ENCODE data around the gene CNTNAP2.
A peak's percentile ranks its signal among the peaks of the same experiment; 100 is the strongest.
"Not testable (repeated sequence)": the region's sequence is repeated elsewhere in the genome, so short reads cannot be mapped to it uniquely, and the experiment has no call there.

The CNTNAP2 gene

GRCh38 chr7:148255333-148255732 lies 2138.7 kb downstream of the CNTNAP2 start:
- no peak for DNase-seq

GRCh38 chr7:148256433-148256832 lies 2139.8 kb downstream of the CNTNAP2 start:
- no peak for DNase-seq

- no peak for DNase-seq
Measured at GRCh38 chr7:148260599-148260998, 2144.0 kb downstream of the CNTNAP2 start.

- DNase-seq, result no peak
Measured at GRCh38 chr7:148261523-148261922, 2144.9 kb downstream of the CNTNAP2 start.

- DNase-seq, result no peak
Measured at GRCh38 chr7:148261996-148262688, 2145.5 kb downstream of the CNTNAP2 start.

- DNase-seq, result peak; percentile 18
Measured at GRCh38 chr7:148262721-148263229, 2146.2 kb downstream of the CNTNAP2 start.

- DNase-seq, result no peak
Measured at GRCh38 chr7:148264933-148265557, 2148.4 kb downstream of the CNTNAP2 start.

- no peak for DNase-seq
Measured at GRCh38 chr7:148265896-148266295, 2149.3 kb downstream of the CNTNAP2 start.

- no peak for DNase-seq
Measured at GRCh38 chr7:148266795-148267194, 2150.2 kb downstream of the CNTNAP2 start.

- no peak for DNase-seq
Measured at GRCh38 chr7:148270576-148270975, 2154.0 kb downstream of the CNTNAP2 start.

GRCh38 chr7:148274118-148274517 lies 2157.5 kb downstream of the CNTNAP2 start:
- no peak for DNase-seq

- DNase-seq, result no peak
Measured at GRCh38 chr7:148275359-148275890, 2158.8 kb downstream of the CNTNAP2 start.

- DNase-seq, result no peak
Measured at GRCh38 chr7:148276314-148277041, 2159.9 kb downstream of the CNTNAP2 start.

GRCh38 chr7:148277042-148277660 lies 2160.6 kb downstream of the CNTNAP2 start:
- DNase-seq, result no peak

- peak; percentile 13 for DNase-seq
Measured at GRCh38 chr7:148286150-148286549, 2169.5 kb downstream of the CNTNAP2 start.

- no peak for DNase-seq
Measured at GRCh38 chr7:148287538-148287937, 2170.9 kb downstream of the CNTNAP2 start.

GRCh38 chr7:148288592-148289151 lies 2172.1 kb downstream of the CNTNAP2 start:
- no peak for DNase-seq

- DNase-seq, result no peak
Measured at GRCh38 chr7:148289630-148290029, 2173.0 kb downstream of the CNTNAP2 start.

GRCh38 chr7:148290538-148290937 lies 2173.9 kb downstream of the CNTNAP2 start:
- no peak for DNase-seq

- no peak for DNase-seq
Measured at GRCh38 chr7:148291799-148292198, 2175.2 kb downstream of the CNTNAP2 start.

GRCh38 chr7:148296994-148297644 lies 2180.5 kb downstream of the CNTNAP2 start:
- no peak for DNase-seq

GRCh38 chr7:148298768-148299167 lies 2182.2 kb downstream of the CNTNAP2 start:
- DNase-seq, result not testable (repeated sequence)

Data from DMS 273 treated with DMSO at 0.1 percent for 48 hours (cell line).